Gastrocnemius medialis (tissue), 4 donors: ENCODE results near the gene TERT. TPM values are rescaled to one million over a fixed set of nuclear protein-coding genes. Genes with fewer than 3 reads are reported as not detected.
"Not testable (repeated sequence)": the region's sequence is repeated elsewhere in the genome, so short reads cannot be mapped to it uniquely, and the experiment has no call there.

Source experiments
- ATAC-seq, 2 donors: fragments of 150-250 bp; one replicate each; pipeline ENCODE4 v1.9.1; 2016
- DNase-seq, 2 donors: peaks; one replicate each; pipeline ENCODE4 v3.0.0-alpha.2; 2019
- H3K27ac ChIP-seq, 4 donors: fragments of 200-600 bp; sonication (generic); 1 replicate in 1 of 4; 2 replicates in 3 of 4; pipeline ENCODE4 v1.5.1; 2016 to 2018; ENCODE audit warnings: mild to moderate bottlenecking in 2 of 4, moderate library complexity in 1 of 4
- H3K27me3 ChIP-seq, 3 donors: fragments of 200-600 bp; sonication (generic) in 2 of 3; 1 replicate in 1 of 3; 2 replicates in 2 of 3; pipeline versions ENCODE4 v1.5.1 to v1.6.0; 2016 to 2019; ENCODE audit warnings: mild to moderate bottlenecking in 1 of 3, moderate library complexity in 1 of 3
- H3K36me3 ChIP-seq, 2 donors: fragments of 200-600 bp; sonication (generic) in 1 of 2; one replicate each; pipeline ENCODE4 v1.5.1; 2017 to 2018
- H3K4me1 ChIP-seq, 2 donors: fragments of 200-600 bp; sonication (generic) in 1 of 2; one replicate each; pipeline ENCODE4 v1.5.1; 2016 to 2017; ENCODE audit warnings: mild to moderate bottlenecking in 2 of 2
- H3K4me3 ChIP-seq, 4 donors: fragments of 200-600 bp; sonication (generic) in 3 of 4; 1 replicate in 1 of 4; 2 replicates in 3 of 4; pipeline ENCODE4 v1.5.1; 2016 to 2019; ENCODE audit warnings: mild to moderate bottlenecking in 2 of 4
- H3K9me3 ChIP-seq, 3 donors: fragments of 200-600 bp; sonication (generic) in 2 of 3; 1 replicate in 1 of 3; 2 replicates in 2 of 3; pipeline ENCODE4 v1.5.1; 2016 to 2019
- CTCF ChIP-seq, 5 experiments: fragments of 450-650 bp in 3 of 5; fragments of 200-600 bp in 2 of 5; sonication (generic) in 2 of 5; IDR thresholded peaks in 4 of 5; conservative IDR thresholded peaks in 1 of 5; 1 replicate in 4 of 5; 2 replicates in 1 of 5; pipeline ENCODE4 v1.5.1; 2016 to 2019; ENCODE audit warnings: antibody characterized with exemption in 5 of 5, mild to moderate bottlenecking in 3 of 5, moderate library complexity in 3 of 5
- POLR2A ChIP-seq, 2 donors: fragments of 450-650 bp; IDR thresholded peaks; one replicate each; pipeline ENCODE4 v1.6.1; 2017; ENCODE audit warnings: antibody characterized with exemption in 2 of 2, mild to moderate bottlenecking in 2 of 2, moderate library complexity in 2 of 2
- in situ Hi-C, 4 donors: fragments of 200-750 bp; cut with MboI; loops; one replicate each; pipeline versions ENCODE4 v1.15.0 to v1.8.0; 2017; ENCODE audit warnings: low sequenced_read_pairs in 4 of 4
- intact Hi-C: fragments of 100-400 bp; cut with DNase I; formaldehyde crosslinking; loops from one replicate; pipeline ENCODE4 v1.15.1; 2023; ENCODE audit warnings: low total_unique reads
- total RNA-seq, 4 donors: library from RNA; depleted of rRNA; stranded (reverse); fragments of >200 nt; gene quantifications; one replicate each; pipeline versions ENCODE4 v1.1.0 to v1.2.3, GENCODE V29; 2016

The TERT gene
- total RNA-seq, 4 donors from 2014 or later: not detected

GRCh38 chr5:1326532-1326875, 31.6 kb upstream of the TERT start:
- in situ Hi-C loops, DNase-seq, H3K27ac ChIP-seq, H3K27me3 ChIP-seq, ATAC-seq, H3K4me3 ChIP-seq, H3K9me3 ChIP-seq, intact Hi-C loops: not testable (repeated sequence)
- Histone ChIP-seq H3K4me1 (peaks cover 7 to 12% of the 10 kb centered on the region in 2 donors), H3K36me3 (peaks cover 0 to 47% of the 10 kb centered on the region in 2 donors)

GRCh38 chr5:1325870-1326531, 31.1 kb upstream of the TERT start:
- no peaks in the 10 kb centered on the region for H3K27me3 ChIP-seq
- H3K9me3 ChIP-seq: no peaks in the 10 kb centered on the region
- ATAC-seq: no peak
- in situ Hi-C loops (no loop called here), intact Hi-C loops (no loop called here)
- peaks cover 0 to 47% of the 10 kb centered on the region in 2 donors for H3K36me3 ChIP-seq
- no peak for TF ChIP-seq POLR2A (IDR thresholded peaks at IDR 0.05)
- no peak for TF ChIP-seq CTCF (IDR thresholded peaks at IDR 0.05 in 4 of 5, conservative IDR thresholded peaks at IDR 0.05 in 1 of 5)
- no peak overlapping the region for H3K4me3 ChIP-seq
- no peak for DNase-seq
- peak overlapping the region in 3 of 4 donors; percentile 79 to 84 (median 84) for H3K27ac ChIP-seq
- peaks cover 7 to 12% of the 10 kb centered on the region in 2 donors for H3K4me1 ChIP-seq

- ATAC-seq (no peak), DNase-seq (no peak)
- H3K9me3 ChIP-seq: no peaks in the 10 kb centered on the region
- peaks cover 0 to 47% of the 10 kb centered on the region in 2 donors for H3K36me3 ChIP-seq
- in situ Hi-C loops (no loop called here), intact Hi-C loops (no loop called here)
- H3K27me3 ChIP-seq: no peaks in the 10 kb centered on the region
- H3K4me1 ChIP-seq: peaks cover 7 to 12% of the 10 kb centered on the region in 2 donors
- TF ChIP-seq CTCF (IDR thresholded peaks at IDR 0.05 in 4 of 5, conservative IDR thresholded peaks at IDR 0.05 in 1 of 5) (no peak), POLR2A (IDR thresholded peaks at IDR 0.05) (no peak)
- peak overlapping the region; percentile 79 to 85 (median 84) for H3K27ac ChIP-seq
- no peak overlapping the region for H3K4me3 ChIP-seq
Measured at GRCh38 chr5:1325191-1325741, 30.4 kb upstream of the TERT start.

GRCh38 chr5:1324719-1325190, 29.9 kb upstream of the TERT start:
- DNase-seq (peak; percentile 64 to 75), ATAC-seq (peak; percentile 99 to 100)
- intact Hi-C loops (loop anchor here (1.0 kb wide), 1 partner anchor 21 kb away; the partner anchor contains the start of gene CLPTM1L), in situ Hi-C loops (no loop called here)
- H3K27me3 ChIP-seq: no peaks in the 10 kb centered on the region
- peaks cover 0 to 47% of the 10 kb centered on the region in 2 donors for H3K36me3 ChIP-seq
- H3K9me3 ChIP-seq: no peaks in the 10 kb centered on the region
- peak overlapping the region; percentile 79 to 85 (median 84) for H3K27ac ChIP-seq
- H3K4me1 ChIP-seq: peaks cover 7 to 12% of the 10 kb centered on the region in 2 donors
- TF ChIP-seq CTCF (IDR thresholded peaks at IDR 0.05 in 4 of 5, conservative IDR thresholded peaks at IDR 0.05 in 1 of 5) (no peak), POLR2A (IDR thresholded peaks at IDR 0.05) (peak in 1 of 2 donors; percentile 38)
- H3K4me3 ChIP-seq: no peak overlapping the region

GRCh38 chr5:1324301-1324700, 29.4 kb upstream of the TERT start:
- DNase-seq (no peak), ATAC-seq (peak in 1 of 2 donors; percentile 2)
- no peaks in the 10 kb centered on the region for H3K9me3 ChIP-seq
- H3K4me1 ChIP-seq: peaks cover 7 to 12% of the 10 kb centered on the region in 2 donors
- no peak overlapping the region for H3K4me3 ChIP-seq
- TF ChIP-seq POLR2A (IDR thresholded peaks at IDR 0.05) (no peak), CTCF (IDR thresholded peaks at IDR 0.05 in 4 of 5, conservative IDR thresholded peaks at IDR 0.05 in 1 of 5) (no peak)
- no peaks in the 10 kb centered on the region for H3K27me3 ChIP-seq
- in situ Hi-C loops: no loop called here
- H3K27ac ChIP-seq: peak overlapping the region; percentile 79 to 85 (median 84)
- intact Hi-C loops: loop anchor here (1.0 kb wide), 1 partner anchor 21 kb away; the partner anchor contains the start of gene CLPTM1L
- H3K36me3 ChIP-seq: peaks cover 0 to 52% of the 10 kb centered on the region in 2 donors
